Esophagus squamous epithelium (tissue), 4 donors: ENCODE data around the gene TMEM51.

Experiments
- POLR2A ChIP-seq, 4 donors: fragments of 450-650 bp; IDR thresholded peaks; one replicate each; pipeline ENCODE4 v1.6.1; 2017; ENCODE audit warnings: antibody characterized with exemption in 4 of 4, mild to moderate bottlenecking in 4 of 4, moderate library complexity in 3 of 4
- TF ChIP-seq, protein P1 (sequence below), 6 experiments: fragments of 450-650 bp in 4 of 6; fragments of 200-600 bp in 2 of 6; sonication (generic) in 2 of 6; IDR thresholded peaks; one replicate each; pipeline ENCODE4 v1.5.1; 2016 to 2019; ENCODE audit warnings: antibody characterized with exemption in 6 of 6, mild to moderate bottlenecking in 4 of 6, moderate library complexity in 4 of 6

DNA sequence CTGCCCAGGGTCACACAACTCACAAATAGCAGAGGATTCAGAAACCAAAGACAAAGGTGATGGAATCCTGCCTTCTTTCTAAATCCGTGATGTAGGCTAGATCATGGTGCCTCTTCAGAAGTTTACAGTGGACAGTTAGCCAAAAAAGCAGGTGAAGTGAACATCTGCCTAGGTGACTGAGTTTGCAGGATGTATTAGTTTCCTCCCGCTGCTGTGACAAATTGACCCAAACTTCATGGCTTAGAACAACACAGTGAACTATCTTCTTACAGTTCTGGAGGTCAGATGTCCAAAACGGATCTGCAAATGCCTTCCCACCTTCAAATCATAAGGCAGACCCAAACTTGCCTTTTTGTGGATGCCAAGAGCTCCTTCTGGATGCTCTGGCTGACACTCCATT lies 3.2 kb upstream of the TMEM51 start:
- no peak for TF ChIP-seq POLR2A (IDR thresholded peaks at IDR 0.05)
- TF ChIP-seq, protein P1, sequence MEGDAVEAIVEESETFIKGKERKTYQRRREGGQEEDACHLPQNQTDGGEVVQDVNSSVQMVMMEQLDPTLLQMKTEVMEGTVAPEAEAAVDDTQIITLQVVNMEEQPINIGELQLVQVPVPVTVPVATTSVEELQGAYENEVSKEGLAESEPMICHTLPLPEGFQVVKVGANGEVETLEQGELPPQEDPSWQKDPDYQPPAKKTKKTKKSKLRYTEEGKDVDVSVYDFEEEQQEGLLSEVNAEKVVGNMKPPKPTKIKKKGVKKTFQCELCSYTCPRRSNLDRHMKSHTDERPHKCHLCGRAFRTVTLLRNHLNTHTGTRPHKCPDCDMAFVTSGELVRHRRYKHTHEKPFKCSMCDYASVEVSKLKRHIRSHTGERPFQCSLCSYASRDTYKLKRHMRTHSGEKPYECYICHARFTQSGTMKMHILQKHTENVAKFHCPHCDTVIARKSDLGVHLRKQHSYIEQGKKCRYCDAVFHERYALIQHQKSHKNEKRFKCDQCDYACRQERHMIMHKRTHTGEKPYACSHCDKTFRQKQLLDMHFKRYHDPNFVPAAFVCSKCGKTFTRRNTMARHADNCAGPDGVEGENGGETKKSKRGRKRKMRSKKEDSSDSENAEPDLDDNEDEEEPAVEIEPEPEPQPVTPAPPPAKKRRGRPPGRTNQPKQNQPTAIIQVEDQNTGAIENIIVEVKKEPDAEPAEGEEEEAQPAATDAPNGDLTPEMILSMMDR (IDR thresholded peaks at IDR 0.05), result no peak
